Stimulated activated CD8-positive, alpha-beta memory T cell treated with anti-CD3 and anti-CD28 coated beads, Interleukin-15, amount 100 ng/mL, for 1 hour (primary cell): ENCODE measurements around the gene ITFG1.

Experiments
- DNase-seq: peaks from one replicate; pipeline ENCODE4 v3.0.0-alpha.2; 2020; ENCODE audit warnings: low read depth

ITFG1 gene

DNA sequence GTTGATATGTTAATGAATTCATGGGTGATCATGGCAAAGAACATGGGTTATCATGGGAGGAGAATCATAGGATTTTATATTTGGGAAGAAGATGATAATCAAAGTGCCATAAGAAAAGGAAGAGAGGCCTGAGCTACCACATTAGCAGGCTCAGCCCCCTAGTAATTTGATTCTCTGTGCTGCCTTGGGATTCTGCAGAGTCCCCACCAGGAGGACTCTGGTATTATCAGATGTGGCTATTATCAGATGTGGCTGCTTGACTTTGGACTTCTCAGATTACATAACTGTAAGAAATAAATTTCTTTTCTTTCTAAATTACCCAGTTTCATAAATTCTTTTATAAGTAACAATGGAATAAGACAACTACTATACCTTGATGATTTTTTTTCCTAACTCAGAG, 137.6 kb downstream of the ITFG1 start:
- no peak for DNase-seq

DNA sequence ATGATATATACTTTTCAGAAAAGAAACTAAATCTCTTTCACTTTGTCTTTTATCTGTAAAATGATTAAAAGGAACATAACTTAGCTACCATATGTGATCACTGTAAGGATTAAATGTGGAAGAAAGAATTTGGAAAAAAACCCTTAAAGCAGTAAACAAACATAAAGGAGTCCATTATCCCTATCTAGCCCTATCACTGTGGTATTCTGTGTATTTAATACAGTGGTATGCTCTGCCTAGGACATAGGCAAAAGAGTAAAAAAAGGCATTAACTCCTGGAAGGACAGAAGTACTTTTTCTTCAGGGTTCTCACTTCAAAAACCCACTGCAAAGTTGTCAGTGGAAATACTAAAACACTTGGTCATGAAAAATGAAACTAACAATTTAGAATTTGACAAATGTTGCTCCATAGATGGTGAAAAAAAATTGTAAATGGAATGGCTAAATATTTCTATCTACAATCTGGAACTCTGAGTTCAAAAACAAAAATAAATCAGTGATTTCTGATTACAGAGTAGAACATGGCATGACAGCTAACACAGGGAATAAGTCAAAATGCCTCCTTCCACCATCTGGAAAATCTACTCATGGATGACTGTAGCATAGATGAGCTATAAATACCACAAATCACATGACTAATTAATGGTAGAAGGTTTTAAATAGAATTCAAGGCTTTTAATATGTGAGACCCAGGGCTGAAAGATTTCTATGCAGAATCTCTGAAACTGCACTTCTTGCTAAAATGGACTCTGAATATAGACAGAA, 140.1 kb downstream of the ITFG1 start:
- DNase-seq = no peak

- no peak for DNase-seq
Observed at GRCh38 chr16:47317465-47318240, 143.2 kb downstream of the ITFG1 start.

- DNase-seq = no peak
Observed at GRCh38 chr16:47316442-47317015, 144.3 kb downstream of the ITFG1 start.

DNA sequence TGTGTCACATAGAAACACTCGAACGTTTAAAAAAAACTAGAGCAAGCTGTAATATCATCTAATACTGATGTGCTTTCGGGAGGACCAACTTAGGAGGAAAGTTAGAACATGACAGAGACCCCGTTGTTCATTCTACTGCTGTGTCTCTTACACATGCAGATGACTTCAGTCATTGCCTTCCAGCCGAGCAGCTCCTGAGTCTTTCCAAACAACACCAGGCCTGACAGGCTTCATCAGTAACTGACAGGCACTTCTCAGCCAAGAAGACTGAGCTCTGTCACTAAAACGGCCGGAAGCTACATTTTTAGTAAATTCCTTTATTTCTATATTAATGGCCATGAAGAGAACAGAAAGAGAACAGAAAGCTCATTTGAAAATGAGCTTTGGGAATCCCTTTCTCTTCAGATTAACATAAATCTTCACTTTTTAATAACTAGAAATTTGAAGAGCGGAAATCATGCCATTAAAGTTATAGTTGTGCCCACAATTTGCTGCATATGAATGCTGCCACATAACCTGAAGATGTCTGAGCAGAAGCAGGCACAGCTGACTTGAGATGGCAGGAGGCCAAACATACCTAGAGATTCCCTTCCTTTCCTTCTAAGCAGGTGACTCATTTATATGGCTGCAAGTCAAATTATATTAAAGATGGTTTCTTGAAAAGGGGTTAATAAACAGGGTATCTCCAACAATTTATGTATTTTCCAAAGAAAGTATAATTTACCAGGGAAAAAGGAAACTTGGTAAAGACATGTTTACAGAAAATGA, 148.9 kb downstream of the ITFG1 start:
- DNase-seq = no peak

- DNase-seq = no peak
Observed at GRCh38 chr16:47310792-47311211, 150.1 kb downstream of the ITFG1 start.

GRCh38 chr16:47309581-47310312, 151.1 kb downstream of the ITFG1 start:
- no peak for DNase-seq

DNA sequence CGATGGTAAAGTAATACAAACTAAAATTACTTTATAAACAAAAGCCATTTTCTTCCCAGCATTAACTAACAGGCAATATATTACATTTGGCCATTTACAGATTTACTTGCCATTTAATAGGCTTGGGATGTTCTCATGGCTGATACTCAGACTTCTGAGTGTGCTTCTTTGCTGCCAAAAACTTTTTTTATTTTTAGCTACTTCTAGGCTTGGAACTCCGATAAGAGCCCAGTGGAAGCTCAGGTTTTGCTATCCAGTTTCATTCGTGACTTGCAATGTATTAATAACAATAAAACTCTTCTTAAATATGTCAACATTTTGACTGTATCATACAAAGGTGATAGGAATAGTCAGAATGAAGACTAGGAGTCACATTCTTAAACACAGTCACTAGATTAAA, 152.3 kb downstream of the ITFG1 start:
- no peak for DNase-seq

DNA sequence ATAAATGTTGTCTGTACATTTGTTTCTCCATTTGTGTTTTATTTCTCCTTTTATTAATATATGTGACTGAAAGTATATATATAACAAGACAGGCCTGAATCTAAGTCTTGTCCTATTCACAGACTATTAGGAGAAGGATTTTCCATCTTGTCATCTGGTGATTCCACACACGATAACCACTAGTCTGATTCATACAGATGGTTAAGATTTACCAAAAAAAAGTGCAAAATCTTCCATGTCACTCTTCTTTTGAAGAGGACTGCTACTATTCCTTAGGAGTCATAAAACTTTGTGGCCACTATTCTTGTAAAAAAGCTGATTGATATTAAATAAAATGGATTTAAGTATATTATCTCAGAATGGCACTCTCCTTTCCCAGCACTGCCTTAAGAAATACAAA, 156.3 kb downstream of the ITFG1 start:
- DNase-seq = no peak

DNA sequence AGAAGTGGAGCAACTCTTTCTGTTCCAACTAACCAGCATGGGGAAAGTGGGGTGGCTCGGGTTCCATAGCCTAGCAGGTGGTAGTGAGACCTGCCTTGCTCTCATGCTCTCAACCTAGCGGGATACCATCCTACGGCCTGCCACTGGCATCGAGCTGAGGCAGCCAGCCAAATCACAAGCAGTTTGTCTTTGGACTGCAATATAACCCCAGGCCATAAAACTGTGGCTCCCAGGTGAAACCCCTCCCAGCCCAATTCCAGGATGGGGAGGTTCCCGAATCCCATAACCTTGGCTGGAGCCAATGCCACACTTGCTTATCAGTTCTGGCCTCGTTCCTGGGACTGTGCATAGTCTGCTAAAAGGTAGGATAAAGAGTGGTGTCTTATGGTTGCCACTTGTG, 161.3 kb downstream of the ITFG1 start:
- no peak for DNase-seq

DNA sequence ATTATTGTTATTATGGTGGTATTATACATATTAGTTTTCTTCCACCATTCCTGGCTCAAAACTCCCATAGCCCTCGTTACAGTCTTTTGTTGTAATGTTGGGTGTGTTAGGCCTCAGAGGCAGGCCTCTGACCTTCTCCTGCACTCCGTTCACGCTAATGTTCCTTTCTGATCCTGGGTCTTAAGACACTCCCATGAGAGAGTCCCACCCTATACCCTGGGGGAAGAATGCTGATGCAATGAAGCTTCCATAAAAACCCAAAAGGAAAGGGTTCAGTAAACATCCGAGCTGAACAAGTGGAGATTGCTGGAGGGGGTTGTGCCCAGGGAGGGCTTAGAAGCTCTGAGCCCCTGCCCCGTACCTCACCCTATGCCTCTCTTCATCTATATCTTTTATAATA, 175.9 kb downstream of the ITFG1 start:
- no peak for DNase-seq

DNA sequence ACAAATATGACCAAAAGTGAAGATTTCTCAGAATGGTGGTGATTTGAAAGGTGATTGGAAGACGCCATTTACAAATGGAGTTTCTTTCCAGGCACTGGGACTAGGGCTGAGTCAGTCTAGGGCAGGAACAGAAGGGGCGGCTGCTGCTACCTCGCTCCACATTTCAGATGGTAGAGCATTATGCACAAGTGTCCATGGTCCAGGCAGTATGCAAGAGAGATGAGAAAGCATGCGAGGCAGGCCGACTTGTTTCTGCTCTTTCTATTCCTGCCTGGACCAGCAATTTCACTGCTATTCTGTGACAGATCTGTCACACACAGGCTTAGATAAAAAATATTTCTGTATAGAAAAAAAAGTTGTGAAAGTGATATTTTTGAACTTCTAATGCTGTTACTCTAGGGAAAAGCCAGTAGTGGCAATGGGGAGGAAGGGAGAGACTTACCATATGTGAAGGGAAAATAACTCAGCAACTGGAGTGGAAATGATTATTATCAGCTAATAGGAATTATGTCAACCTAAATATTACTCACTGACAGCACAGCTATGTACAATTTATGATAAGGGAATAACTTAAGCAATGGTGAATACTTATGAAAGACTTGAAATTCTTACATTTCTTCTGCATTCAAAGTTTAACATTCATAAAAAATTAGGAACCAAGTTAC, 182.4 kb downstream of the ITFG1 start:
- no peak for DNase-seq

DNA sequence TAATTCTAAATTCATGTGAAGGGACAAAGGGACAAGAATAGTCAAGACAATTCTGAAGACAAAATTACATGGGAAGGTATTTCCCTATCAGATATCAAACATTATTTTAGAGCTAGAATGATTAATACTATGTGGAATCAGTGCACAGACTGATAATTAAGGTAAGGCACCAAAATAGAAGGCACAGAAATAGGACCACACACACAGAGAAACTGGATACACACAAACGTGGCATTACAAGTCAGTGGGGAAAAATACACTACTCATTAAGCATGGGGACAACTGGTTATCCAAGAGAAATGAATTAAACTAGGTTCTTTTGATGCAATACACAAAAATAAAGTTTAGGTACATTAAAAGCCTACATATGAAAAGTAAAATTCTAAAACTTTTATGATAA, 184.3 kb downstream of the ITFG1 start:
- no peak for DNase-seq

DNA sequence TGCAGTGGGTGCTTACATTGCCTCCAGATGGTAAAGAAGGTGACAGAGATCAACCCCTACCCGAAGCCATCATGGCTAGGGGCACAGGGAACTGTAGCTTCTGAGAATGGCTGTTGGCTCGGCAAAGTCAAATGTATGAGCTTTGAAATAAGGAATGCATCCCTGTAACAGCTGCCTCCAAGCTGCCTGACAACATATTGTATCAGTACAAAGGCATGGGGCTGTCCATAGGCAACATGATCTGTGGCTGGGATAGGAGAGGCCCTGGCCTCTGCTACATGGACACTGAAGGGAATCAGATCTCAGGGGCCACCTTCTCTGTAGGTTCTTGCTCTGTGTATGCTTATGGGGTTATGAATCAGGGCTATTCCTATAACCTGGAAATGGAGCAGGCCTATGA, 197.9 kb downstream of the ITFG1 start:
- no peak for DNase-seq

- DNase-seq = no peak
Observed at GRCh38 chr16:47260503-47260902, 200.4 kb downstream of the ITFG1 start.

DNA sequence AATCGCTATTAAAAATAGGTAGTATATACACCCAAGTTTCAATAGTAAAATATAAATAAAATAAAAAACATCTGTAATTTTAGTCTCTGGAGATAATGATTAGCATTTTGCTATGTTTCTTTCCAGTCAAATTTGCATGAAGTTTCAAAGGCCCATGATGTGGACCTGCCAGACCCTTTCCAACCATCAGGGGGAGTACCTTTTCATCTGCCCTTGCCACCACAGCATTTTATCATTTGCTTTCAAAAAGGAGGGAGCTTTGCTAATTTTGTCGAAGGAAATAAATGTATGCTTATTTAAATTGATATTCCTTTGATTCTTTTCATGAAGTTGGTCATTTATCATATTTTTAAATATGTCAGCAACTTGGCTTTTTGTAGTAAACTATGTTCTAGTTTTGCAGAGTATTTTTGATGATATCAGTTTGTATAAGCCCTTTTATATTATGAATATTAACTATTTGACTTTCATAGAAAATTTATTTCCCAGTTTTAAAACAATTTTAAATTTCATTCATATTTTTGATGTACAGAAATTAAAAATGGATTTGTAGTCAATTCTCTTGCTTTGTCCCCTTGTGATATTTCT, 201.9 kb downstream of the ITFG1 start:
- no peak for DNase-seq

DNA sequence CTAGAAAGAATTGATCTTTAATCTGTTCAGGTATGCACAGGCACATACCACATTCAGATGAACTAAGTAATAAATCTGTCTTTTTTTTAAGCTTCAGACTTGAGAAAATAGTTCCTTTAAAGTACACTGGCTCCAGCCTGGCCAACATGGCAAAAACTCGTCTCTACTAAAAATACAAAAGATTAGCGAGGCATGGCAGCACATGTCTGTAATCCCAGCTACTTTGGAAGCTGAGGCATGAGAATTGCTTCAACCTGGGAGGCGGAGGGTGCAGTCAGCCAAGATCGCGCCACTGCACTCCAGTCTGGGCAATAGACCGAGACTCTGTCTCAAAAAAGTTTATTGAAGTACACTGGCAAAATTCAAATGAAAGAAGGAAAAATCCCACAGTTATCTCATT, 206.1 kb downstream of the ITFG1 start:
- DNase-seq = no peak

DNA sequence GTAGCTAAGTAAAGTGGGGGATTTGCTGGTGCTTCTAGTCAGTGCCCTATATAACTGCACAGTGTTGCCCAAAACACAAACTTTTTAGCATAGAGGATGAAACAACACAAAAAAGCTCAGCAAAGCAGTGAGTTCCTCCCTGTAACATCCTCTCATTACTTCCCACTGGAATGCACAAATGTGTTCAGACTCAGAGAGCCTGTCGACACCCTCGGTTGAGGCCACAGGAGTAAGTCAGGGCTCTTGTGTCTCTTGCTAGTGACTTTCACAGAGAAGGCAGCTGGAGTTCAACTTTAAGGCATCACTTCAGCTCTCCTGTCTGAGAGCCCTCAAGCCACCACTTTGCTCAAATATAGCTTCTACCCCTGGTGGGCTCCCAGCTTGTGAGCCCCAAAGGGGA, 209.9 kb downstream of the ITFG1 start:
- DNase-seq = no peak

DNA sequence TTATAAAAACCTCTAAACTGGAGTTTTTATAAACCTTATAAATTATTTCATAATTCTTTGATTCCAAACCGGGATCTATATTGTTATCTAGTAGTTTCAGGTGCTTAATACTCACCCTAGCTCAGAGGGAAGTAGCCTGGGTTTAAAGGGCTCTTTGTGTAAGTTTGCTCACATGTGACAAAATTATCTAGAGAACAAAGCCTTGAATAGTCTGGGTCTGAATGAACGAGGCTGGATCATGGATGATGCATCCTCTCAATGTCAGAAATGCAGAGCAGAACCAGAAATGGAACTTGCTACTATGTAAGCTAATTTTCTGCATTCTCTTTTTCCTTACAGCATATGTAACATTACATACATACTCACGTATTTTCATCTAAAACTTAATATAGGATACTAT, 213.2 kb downstream of the ITFG1 start:
- no peak for DNase-seq

DNA sequence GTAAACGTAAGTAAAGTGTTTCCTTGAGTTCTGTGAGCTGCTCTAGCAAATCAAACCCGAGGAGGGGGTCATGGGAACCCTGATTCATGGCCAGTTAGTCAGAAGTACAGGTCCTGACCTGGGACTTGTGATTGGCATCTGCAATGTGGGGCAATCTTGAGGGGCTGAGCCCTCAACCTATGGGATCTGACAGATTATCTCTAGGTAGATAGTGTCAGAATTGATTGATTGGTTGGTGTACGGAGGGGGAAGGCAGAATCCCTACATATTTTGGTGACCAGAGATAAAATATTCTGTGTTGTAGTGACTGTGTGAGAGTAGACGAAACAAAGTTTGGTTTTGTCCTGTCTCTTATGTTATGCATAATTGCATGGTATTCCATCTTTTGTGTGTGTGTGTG, 216.7 kb downstream of the ITFG1 start:
- no peak for DNase-seq

GRCh38 chr16:47241061-47241460, 219.8 kb downstream of the ITFG1 start:
- no peak for DNase-seq
